WTC11 (cell line): Measurements from ENCODE around the gene MSH2. TPM values are rescaled to one million over a fixed set of nuclear protein-coding genes. Genes with fewer than 3 reads are reported as not detected.

Experiments
- ATAC-seq: fragments of 200-7000 bp; cut with Tn5 transposase; 2 replicates; pipeline ENCODE4 v1.10.0; 2021; ENCODE audit warnings: mild to moderate bottlenecking, moderate library complexity
- CTCF ChIA-PET: fragments of 300-600 bp; sonication (Branson Sonifier 250); formaldehyde crosslinking; loops from one replicate; lab custom pipeline; 2021; ENCODE audit warnings: antibody characterized with exemption; lab: Charles Lee
- POLR2A ChIA-PET: fragments of 350-600 bp; sonication (Branson Sonifier 250); formaldehyde crosslinking; loops from one replicate; lab custom pipeline; 2021; ENCODE audit warnings: antibody characterized with exemption; lab: Charles Lee
- DNase-seq: peaks from one replicate; pipeline ENCODE4 v3.0.0; 2021; ENCODE audit warnings: low spot score
- H3K27ac Mint-ChIP-seq: 2 replicates; pipeline ENCODE4 v1.8.0; 2021; ENCODE audit warnings: mixed read lengths
- H3K27me3 Mint-ChIP-seq: 2 replicates; pipeline ENCODE4 v1.8.0; 2021; ENCODE audit warnings: low read depth, mild to moderate bottlenecking, moderate library complexity, mixed read lengths
- H3K36me3 Mint-ChIP-seq: 2 replicates; pipeline ENCODE4 v1.8.0; 2021; ENCODE audit warnings: mixed read lengths
- H3K4me1 Mint-ChIP-seq: 2 replicates; pipeline ENCODE4 v1.8.0; 2022; ENCODE audit warnings: mixed read lengths
- H3K4me3 Mint-ChIP-seq: 2 replicates; pipeline ENCODE4 v1.8.0; 2021; ENCODE audit warnings: mild to moderate bottlenecking, moderate library complexity, mixed read lengths
- H3K9me3 Mint-ChIP-seq: 2 replicates; pipeline ENCODE4 v1.8.0; 2021; ENCODE audit warnings: mixed read lengths
- ATF1 ChIP-seq: sonication (generic); formaldehyde crosslinking; IDR thresholded peaks from 2 replicates; pipeline ENCODE4 v1.8.1; 2023; ENCODE audit warnings: mild to moderate bottlenecking, moderate library complexity, missing genetic modification reagents
- ATF6 ChIP-seq: sonication (generic); formaldehyde crosslinking; IDR thresholded peaks from 2 replicates; pipeline ENCODE4 v1.8.1; 2023; ENCODE audit warnings: mild to moderate bottlenecking, missing genetic modification reagents
- ESRRA ChIP-seq: sonication (generic); formaldehyde crosslinking; IDR thresholded peaks from 2 replicates; pipeline ENCODE4 v1.8.1; 2022; ENCODE audit warnings: mild to moderate bottlenecking, missing genetic modification reagents, borderline replicate concordance
- IRF2 ChIP-seq: sonication (generic); formaldehyde crosslinking; IDR thresholded peaks from 2 replicates; pipeline ENCODE4 v1.8.0; 2022; ENCODE audit warnings: low read depth, missing genetic modification reagents, borderline replicate concordance
- MXD4 ChIP-seq: fragments of 250-450 bp; sonication (Bioruptor Pico); IDR thresholded peaks from 2 replicates; pipeline ENCODE4 v1.8.0; 2021; ENCODE audit warnings: mild to moderate bottlenecking, moderate library complexity, borderline replicate concordance
- NFATC4 ChIP-seq: fragments of 250-450 bp; sonication (Bioruptor Pico); IDR thresholded peaks from 2 replicates; pipeline ENCODE4 v1.9.0; 2021; ENCODE audit warnings: mild to moderate bottlenecking
- RELA ChIP-seq: sonication (generic); formaldehyde crosslinking; IDR thresholded peaks from 2 replicates; pipeline ENCODE4 v1.8.1; 2022; ENCODE audit warnings: missing genetic modification reagents, mild to moderate bottlenecking, borderline replicate concordance
- SOX15 ChIP-seq: fragments of 250-450 bp; sonication (Bioruptor Pico); IDR thresholded peaks from 2 replicates; pipeline ENCODE4 v1.9.0; 2021; ENCODE audit warnings: mild to moderate bottlenecking
- SP1 ChIP-seq: sonication (generic); formaldehyde crosslinking; conservative IDR thresholded peaks from 2 replicates; pipeline ENCODE4 v1.8.1; 2022; ENCODE audit warnings: missing genetic modification reagents
- ZBTB21 ChIP-seq: sonication (generic); formaldehyde crosslinking; IDR thresholded peaks from 2 replicates; pipeline ENCODE4 v1.8.1; 2023; ENCODE audit warnings: mild to moderate bottlenecking, missing genetic modification reagents, borderline replicate concordance
- ZNF138 ChIP-seq: sonication (generic); formaldehyde crosslinking; conservative IDR thresholded peaks from 2 replicates; pipeline ENCODE4 v1.8.1; 2022; ENCODE audit warnings: mild to moderate bottlenecking, moderate library complexity, missing genetic modification reagents
- ZNF219 ChIP-seq: sonication (generic); formaldehyde crosslinking; IDR thresholded peaks from 2 replicates; pipeline ENCODE4 v1.8.0; 2023; ENCODE audit warnings: missing genetic modification reagents, mild to moderate bottlenecking, borderline replicate concordance
- ZNF317 ChIP-seq: sonication (generic); formaldehyde crosslinking; IDR thresholded peaks from 2 replicates; pipeline ENCODE4 v1.8.1; 2023; ENCODE audit warnings: low read depth, mild to moderate bottlenecking, moderate library complexity, missing genetic modification reagents, borderline replicate concordance
- total RNA-seq: library from RNA; stranded (reverse); gene quantifications from 3 replicates; pipeline ENCODE4 v1.2.3, GENCODE V29; 2021
- TF ChIP-seq, protein P1 (sequence below): sonication (generic); formaldehyde crosslinking; IDR thresholded peaks from 2 replicates; pipeline ENCODE4 v1.8.0; 2023; ENCODE audit warnings: missing genetic modification reagents
- TF ChIP-seq, protein P2 (sequence below): sonication (generic); formaldehyde crosslinking; IDR thresholded peaks from 2 replicates; pipeline ENCODE4 v1.8.0; 2022; ENCODE audit warnings: mild to moderate bottlenecking, missing genetic modification reagents

Gene MSH2
- total RNA-seq, 1 experiment from 2014 or later = 244 TPM

GRCh38 chr2:47490406-47490805, 87.5 kb downstream of the MSH2 start (continued):
- TF ChIP-seq, protein P1, sequence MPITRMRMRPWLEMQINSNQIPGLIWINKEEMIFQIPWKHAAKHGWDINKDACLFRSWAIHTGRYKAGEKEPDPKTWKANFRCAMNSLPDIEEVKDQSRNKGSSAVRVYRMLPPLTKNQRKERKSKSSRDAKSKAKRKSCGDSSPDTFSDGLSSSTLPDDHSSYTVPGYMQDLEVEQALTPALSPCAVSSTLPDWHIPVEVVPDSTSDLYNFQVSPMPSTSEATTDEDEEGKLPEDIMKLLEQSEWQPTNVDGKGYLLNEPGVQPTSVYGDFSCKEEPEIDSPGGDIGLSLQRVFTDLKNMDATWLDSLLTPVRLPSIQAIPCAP (CRISPR knock-in tag) = no peak
- TF ChIP-seq, protein P2, sequence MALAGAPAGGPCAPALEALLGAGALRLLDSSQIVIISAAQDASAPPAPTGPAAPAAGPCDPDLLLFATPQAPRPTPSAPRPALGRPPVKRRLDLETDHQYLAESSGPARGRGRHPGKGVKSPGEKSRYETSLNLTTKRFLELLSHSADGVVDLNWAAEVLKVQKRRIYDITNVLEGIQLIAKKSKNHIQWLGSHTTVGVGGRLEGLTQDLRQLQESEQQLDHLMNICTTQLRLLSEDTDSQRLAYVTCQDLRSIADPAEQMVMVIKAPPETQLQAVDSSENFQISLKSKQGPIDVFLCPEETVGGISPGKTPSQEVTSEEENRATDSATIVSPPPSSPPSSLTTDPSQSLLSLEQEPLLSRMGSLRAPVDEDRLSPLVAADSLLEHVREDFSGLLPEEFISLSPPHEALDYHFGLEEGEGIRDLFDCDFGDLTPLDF (CRISPR knock-in tag) = no peak
- TF ChIP-seq ATF6 (CRISPR knock-in tag) = no peak
- TF ChIP-seq ZBTB21 (CRISPR knock-in tag) = no peak
- no peak for TF ChIP-seq RELA (CRISPR knock-in tag)
- TF ChIP-seq IRF2 (CRISPR knock-in tag) = no peak
- no peak for TF ChIP-seq ZNF138 (CRISPR knock-in tag)

- peaks cover 10% of the 10 kb centered on the region for H3K36me3 Mint-ChIP-seq
- POLR2A ChIA-PET = no interaction called here
- peaks cover 25% of the 10 kb centered on the region for H3K9me3 Mint-ChIP-seq
- no peak for TF ChIP-seq SP1
- TF ChIP-seq ZNF317 (CRISPR knock-in tag) = no peak
- no peak for TF ChIP-seq ATF1
- no peak for TF ChIP-seq RELA (CRISPR knock-in tag)
- no peak for TF ChIP-seq ESRRA (CRISPR knock-in tag)
- no peak for TF ChIP-seq ZNF219
- H3K4me1 Mint-ChIP-seq = peaks cover 22% of the 10 kb centered on the region
- DNase-seq (no peak), ATAC-seq (no peak)
- CTCF ChIA-PET = interaction anchor here (0.7 kb wide), 1 partner anchor 105 kb away, joined by 3 read pairs; no protein-coding TSS in a partner anchor
- no peaks in the 10 kb centered on the region for H3K27me3 Mint-ChIP-seq
- H3K4me3 Mint-ChIP-seq = no peak overlapping the region
- H3K27ac Mint-ChIP-seq = peak overlapping the region; percentile 12; the same call in 1 of the 2 replicates
Observed at GRCh38 chr2:47493317-47494035, 90.5 kb downstream of the MSH2 start.

- DNase-seq (no peak), ATAC-seq (no peak)
- Mint-ChIP-seq H3K9me3 (peaks cover 31% of the 10 kb centered on the region), H3K36me3 (peaks cover 17% of the 10 kb centered on the region), H3K27me3 (no peaks in the 10 kb centered on the region), H3K4me1 (peaks cover 13% of the 10 kb centered on the region), H3K4me3 (no peak overlapping the region), H3K27ac (peak overlapping the region; percentile 77; the same call in 1 of the 2 replicates)
- TF ChIP-seq SOX15 (no peak), MXD4 (CRISPR knock-in tag) (no peak), NFATC4 (CRISPR knock-in tag) (no peak)
- CTCF ChIA-PET = no interaction called here
- POLR2A ChIA-PET = no interaction called here
Observed at GRCh38 chr2:47494267-47495130, 91.5 kb downstream of the MSH2 start.
